SU-DHL-6 (cell line): Measurements from ENCODE around the gene DSP.

Experiments
- H2AFZ ChIP-seq: fragments of 200-600 bp; sonication (generic); 2 replicates; pipeline ENCODE4 v1.6.1; 2014; ENCODE audit warnings: low read depth, mild to moderate bottlenecking, moderate library complexity, mixed read lengths, antibody characterized with exemption, low read length; ENCODE audit not compliant: severe bottlenecking
- H3F3A ChIP-seq: fragments of 200-600 bp; shearing (Covaris generic); 2 replicates; pipeline ENCODE4 v1.6.0; 2016; ENCODE audit warnings: antibody characterized with exemption, mild to moderate bottlenecking; ENCODE audit not compliant: insufficient read depth
- H3K27ac ChIP-seq: fragments of 200-600 bp; sonication (generic); 2 replicates; pipeline ENCODE4 v1.5.1; 2016; ENCODE audit warnings: low read depth, mild to moderate bottlenecking, low read length, moderate library complexity, mixed read lengths
- H3K27me3 ChIP-seq: fragments of 200-600 bp; sonication (generic), shearing (Covaris generic); 2 replicates; pipeline ENCODE4 v1.6.0; 2014; ENCODE audit warnings: mild to moderate bottlenecking, low read length
- H3K36me3 ChIP-seq: fragments of 200-600 bp; sonication (generic); 2 replicates; pipeline ENCODE4 v1.6.1; 2014; ENCODE audit warnings: mild to moderate bottlenecking, low read length, mixed read lengths
- H3K4me2 ChIP-seq: fragments of 300-600, 200-600 bp; shearing (Covaris generic), sonication (generic); 2 replicates; pipeline ENCODE4 v1.6.0; 2014; ENCODE audit warnings: low read length, low read depth, mild to moderate bottlenecking; ENCODE audit not compliant: poor library complexity, severe bottlenecking
- H3K4me3 ChIP-seq: fragments of 200-600 bp; sonication (generic); 2 replicates; pipeline ENCODE4 v1.5.1; 2014; ENCODE audit warnings: antibody characterized with exemption, low read length, mild to moderate bottlenecking, mixed read lengths; ENCODE audit not compliant: insufficient read depth, poor library complexity, severe bottlenecking
- H3K79me2 ChIP-seq: fragments of 200-600 bp; sonication (generic); 2 replicates; pipeline ENCODE4 v1.6.1; 2014; ENCODE audit warnings: mild to moderate bottlenecking, low read length, moderate library complexity; ENCODE audit not compliant: insufficient read depth
- H3K9ac ChIP-seq: fragments of 200-600 bp; sonication (generic); 2 replicates; pipeline ENCODE4 v1.7.0; 2014; ENCODE audit warnings: mild to moderate bottlenecking, low read length
- H3K9me2 ChIP-seq: fragments of 200-600 bp; sonication (generic); replicated peaks from 2 replicates; pipeline ENCODE4 v1.6.1; 2014; ENCODE audit warnings: low read length; ENCODE audit not compliant: insufficient read depth
- H3K9me3 ChIP-seq: fragments of 200-600 bp; sonication (generic); 2 replicates; pipeline ENCODE4 v1.6.1; 2014; ENCODE audit warnings: low read length, mixed read lengths; ENCODE audit not compliant: insufficient read depth
- H4K20me1 ChIP-seq: fragments of 200-600 bp; sonication (generic); 2 replicates; pipeline ENCODE4 v1.6.1; 2014; ENCODE audit warnings: low read depth, mild to moderate bottlenecking, antibody characterized with exemption, low read length, moderate library complexity, mixed read lengths
- EZH2phosphoT487 ChIP-seq: fragments of 200-600 bp; sonication (generic), shearing (Covaris generic); conservative IDR thresholded peaks from 2 replicates; pipeline ENCODE4 v1.6.1; 2018; ENCODE audit warnings: mild to moderate bottlenecking, antibody characterized with exemption, low read length, moderate library complexity, mixed read lengths
- TF ChIP-seq, protein P1 (sequence below): fragments of 200-600 bp; sonication (generic); IDR thresholded peaks from one replicate; pipeline ENCODE4 v1.5.1; 2017; ENCODE audit warnings: antibody characterized with exemption, mild to moderate bottlenecking, low read length, moderate library complexity; ENCODE audit not compliant: insufficient read depth, poor library complexity, severe bottlenecking

Gene DSP

DNA sequence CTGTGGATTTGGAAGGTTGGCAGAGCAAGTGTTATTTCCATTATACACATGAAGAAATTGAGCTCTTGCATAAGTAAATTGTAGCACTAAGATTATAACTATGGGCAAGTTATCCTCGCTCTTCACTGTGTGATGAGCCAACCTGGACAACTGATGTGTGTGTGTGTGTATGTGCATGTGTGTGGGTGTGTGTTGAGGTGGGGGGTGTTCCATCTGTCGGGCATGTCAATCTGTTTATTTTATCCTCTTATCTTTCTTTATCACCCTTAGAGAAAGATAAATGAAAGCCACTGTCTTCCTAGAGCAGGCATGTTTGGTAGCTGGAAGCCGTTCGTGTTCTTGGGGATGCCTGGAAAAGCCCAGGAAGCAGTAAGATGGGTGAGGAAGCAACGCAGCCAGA is 3.0 kb upstream of the DSP start:
- Histone ChIP-seq H3K9ac (no peak overlapping the region), H2AFZ (no peak overlapping the region), H3K9me2 (no peaks in the 10 kb centered on the region), H3K79me2 (no peaks in the 10 kb centered on the region), H4K20me1 (no peaks in the 10 kb centered on the region), H3K4me2 (no peak overlapping the region), H3K9me3 (no peaks in the 10 kb centered on the region), H3F3A (no peaks in the 10 kb centered on the region), H3K27ac (no peak overlapping the region), H3K4me3 (no peak overlapping the region), H3K36me3 (no peaks in the 10 kb centered on the region), H3K27me3 (0 out of 2 replicates have a peak, but pooled peaks cover 3% of the 10 kb centered on the region)
- TF ChIP-seq EZH2phosphoT487 = no peak
- TF ChIP-seq, protein P1, sequence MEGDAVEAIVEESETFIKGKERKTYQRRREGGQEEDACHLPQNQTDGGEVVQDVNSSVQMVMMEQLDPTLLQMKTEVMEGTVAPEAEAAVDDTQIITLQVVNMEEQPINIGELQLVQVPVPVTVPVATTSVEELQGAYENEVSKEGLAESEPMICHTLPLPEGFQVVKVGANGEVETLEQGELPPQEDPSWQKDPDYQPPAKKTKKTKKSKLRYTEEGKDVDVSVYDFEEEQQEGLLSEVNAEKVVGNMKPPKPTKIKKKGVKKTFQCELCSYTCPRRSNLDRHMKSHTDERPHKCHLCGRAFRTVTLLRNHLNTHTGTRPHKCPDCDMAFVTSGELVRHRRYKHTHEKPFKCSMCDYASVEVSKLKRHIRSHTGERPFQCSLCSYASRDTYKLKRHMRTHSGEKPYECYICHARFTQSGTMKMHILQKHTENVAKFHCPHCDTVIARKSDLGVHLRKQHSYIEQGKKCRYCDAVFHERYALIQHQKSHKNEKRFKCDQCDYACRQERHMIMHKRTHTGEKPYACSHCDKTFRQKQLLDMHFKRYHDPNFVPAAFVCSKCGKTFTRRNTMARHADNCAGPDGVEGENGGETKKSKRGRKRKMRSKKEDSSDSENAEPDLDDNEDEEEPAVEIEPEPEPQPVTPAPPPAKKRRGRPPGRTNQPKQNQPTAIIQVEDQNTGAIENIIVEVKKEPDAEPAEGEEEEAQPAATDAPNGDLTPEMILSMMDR = no peak

- Histone ChIP-seq H4K20me1 (no peaks in the 10 kb centered on the region), H3K4me3 (no peak overlapping the region), H3K9me2 (no peaks in the 10 kb centered on the region), H3K27ac (no peak overlapping the region), H3K4me2 (no peak overlapping the region), H3F3A (no peaks in the 10 kb centered on the region), H3K79me2 (no peaks in the 10 kb centered on the region), H3K36me3 (no peaks in the 10 kb centered on the region), H3K9ac (no peak overlapping the region), H3K27me3 (0 out of 2 replicates have a peak, but pooled peaks cover 3% of the 10 kb centered on the region), H2AFZ (no peak overlapping the region), H3K9me3 (no peaks in the 10 kb centered on the region)
- TF ChIP-seq, protein P1 = no peak
- TF ChIP-seq EZH2phosphoT487 = no peak
Observed at GRCh38 chr6:7540595-7540994, 876 bp upstream of the DSP start.

DNA sequence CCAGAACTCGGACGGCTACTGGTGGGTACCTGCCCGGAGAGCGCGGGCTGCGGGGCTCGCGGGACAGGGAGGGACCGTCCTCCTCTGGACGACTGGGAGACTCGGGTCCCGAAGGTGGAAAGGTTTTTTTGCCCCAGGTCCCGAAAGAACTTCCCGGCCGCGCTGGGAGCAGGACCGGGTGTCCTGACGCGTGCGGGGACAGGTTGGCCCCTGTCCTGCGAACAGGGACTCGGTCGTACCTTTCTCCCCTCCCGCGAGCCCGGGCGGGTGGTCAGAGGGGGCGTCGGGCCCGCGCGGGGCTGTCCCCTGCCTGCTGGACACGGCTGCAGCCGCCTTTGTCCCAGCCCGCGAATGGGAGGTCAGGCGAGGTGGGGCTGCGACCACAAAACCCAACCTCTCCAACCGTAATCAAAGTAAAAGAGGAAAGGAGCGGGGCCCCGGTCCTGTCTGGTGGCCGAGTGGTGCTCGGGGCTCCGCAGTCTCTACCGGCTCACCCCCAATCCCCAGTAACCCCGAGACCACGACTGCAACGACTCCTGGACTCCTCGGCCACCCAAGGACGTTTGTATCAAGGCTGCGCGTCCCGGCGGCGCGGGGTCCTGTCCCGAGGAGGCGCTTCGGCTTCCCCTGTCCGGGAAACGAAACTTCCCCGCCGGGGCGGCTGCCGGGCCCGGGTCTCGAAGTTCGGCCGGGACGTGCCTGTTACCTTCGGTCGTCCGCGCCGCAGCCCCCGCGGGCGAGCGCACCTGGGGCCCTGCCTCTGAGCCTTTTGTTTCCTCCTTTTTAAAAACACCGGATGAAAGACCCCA is 798 bp downstream of the DSP start:
- H3F3A ChIP-seq = no peaks in the 10 kb centered on the region
- no peaks in the 10 kb centered on the region for H4K20me1 ChIP-seq
- no peak overlapping the region for H2AFZ ChIP-seq
- H3K4me2 ChIP-seq = no peak overlapping the region
- H3K27ac ChIP-seq = no peak overlapping the region
- no peaks in the 10 kb centered on the region for H3K27me3 ChIP-seq
- no peaks in the 10 kb centered on the region for H3K9me3 ChIP-seq
- TF ChIP-seq EZH2phosphoT487 = no peak
- TF ChIP-seq, protein P1 = no peak
- no peak overlapping the region for H3K4me3 ChIP-seq
- no peaks in the 10 kb centered on the region for H3K36me3 ChIP-seq
- H3K79me2 ChIP-seq = no peaks in the 10 kb centered on the region
- no peaks in the 10 kb centered on the region for H3K9me2 ChIP-seq
- H3K9ac ChIP-seq = no peak overlapping the region
